Fibroblast of mammary gland (primary cell): ENCODE results near the gene G0S2.

Experiments
- DNase-seq: peaks from one replicate; pipeline ENCODE4 v3.0.0-alpha.2; 2010; ENCODE audit warnings: low read depth
- H3K4me3 ChIP-seq: 2 replicates; pipeline ENCODE4 v1.5.1; 2011; ENCODE audit warnings: low read depth, mild to moderate bottlenecking, low read length, moderate library complexity; ENCODE audit not compliant: control insufficient read depth
- CTCF ChIP-seq: conservative IDR thresholded peaks from 2 replicates; pipeline ENCODE4 v1.5.1; 2011; ENCODE audit warnings: low read depth, low read length, inconsistent platforms; ENCODE audit not compliant: control insufficient read depth, insufficient read depth

Gene G0S2

DNA sequence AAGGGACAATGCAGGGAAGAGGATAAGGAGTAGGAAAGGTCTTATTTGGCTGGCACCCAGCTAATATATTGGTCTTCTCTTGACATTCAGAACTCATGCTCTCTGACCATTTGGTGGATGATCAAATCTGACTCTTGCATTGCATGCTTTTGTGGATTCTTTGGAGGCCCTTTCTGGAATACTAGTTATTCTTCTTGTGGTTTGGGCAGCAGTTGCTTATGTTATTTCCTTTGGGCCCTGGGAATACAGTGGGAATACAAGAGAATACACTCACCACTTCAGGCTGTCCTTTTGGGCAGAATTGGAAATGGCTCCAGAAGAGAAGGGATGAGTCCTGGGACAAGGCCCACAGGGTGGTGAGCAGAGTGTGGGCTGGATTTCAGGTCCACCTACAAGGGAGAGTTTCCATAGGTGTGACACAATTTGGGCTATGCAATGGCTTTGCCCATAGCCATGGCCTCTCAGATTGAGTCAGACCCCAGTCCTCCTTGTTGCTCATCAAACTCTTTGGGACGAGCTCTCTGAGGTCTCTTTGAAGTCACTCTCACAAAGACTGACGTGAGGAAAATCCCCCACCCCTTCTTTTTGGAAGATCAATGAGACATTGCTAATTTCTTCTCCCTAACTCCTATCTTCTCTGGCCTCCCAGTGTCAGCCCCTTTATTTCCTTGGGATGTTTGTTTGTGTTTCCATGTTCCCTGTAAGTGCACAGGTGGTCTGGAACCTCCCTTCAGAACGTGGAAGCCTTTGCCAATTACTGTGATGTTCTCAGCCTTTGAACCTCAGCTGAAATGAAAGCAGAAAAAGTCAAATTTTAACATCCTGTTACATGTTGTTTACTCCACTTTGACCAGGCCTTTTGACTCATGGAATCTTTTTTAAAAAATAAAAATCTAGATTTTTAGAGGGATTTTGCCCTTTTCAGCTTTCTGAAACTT lies 48.8 kb downstream of the G0S2 start:
- H3K4me3 ChIP-seq = no peak overlapping the region
- no peak for TF ChIP-seq CTCF
- DNase-seq = peak; percentile 18
